Mucosa of rectum (tissue), 2 donors: ENCODE results near the gene IFT43.

ENCODE experiments used
- H3K27ac ChIP-seq, 2 donors: one replicate each; pipeline ENCODE4 v1.7.0; 2013; ENCODE audit warnings: inconsistent platforms in 2 of 2, low read depth in 2 of 2, low read length in 2 of 2
- H3K27me3 ChIP-seq, 2 donors: one replicate each; pipeline ENCODE4 v1.7.0; 2013; ENCODE audit warnings: low read length in 2 of 2; ENCODE audit not compliant: control insufficient read depth in 2 of 2, insufficient read depth in 2 of 2
- H3K36me3 ChIP-seq, 2 donors: one replicate each; pipeline ENCODE4 v1.7.0; 2013; ENCODE audit warnings: low read length in 2 of 2; ENCODE audit not compliant: control insufficient read depth in 2 of 2, insufficient read depth in 2 of 2
- H3K4me1 ChIP-seq, 2 donors: one replicate each; pipeline ENCODE4 v1.7.0; 2013; ENCODE audit warnings: low read length in 2 of 2, mild to moderate bottlenecking in 1 of 2; ENCODE audit not compliant: control insufficient read depth in 2 of 2, insufficient read depth in 2 of 2
- H3K4me3 ChIP-seq, 2 donors: one replicate each; pipeline ENCODE4 v1.7.0; 2013; ENCODE audit warnings: low read length in 2 of 2
- H3K9ac ChIP-seq, 2 donors: one replicate each; pipeline ENCODE4 v1.7.0; 2013; ENCODE audit warnings: low read length in 2 of 2, low read depth in 1 of 2, mild to moderate bottlenecking in 1 of 2
- H3K9me3 ChIP-seq, 2 donors: one replicate each; pipeline ENCODE4 v1.7.0; 2013; ENCODE audit warnings: low read length in 2 of 2; ENCODE audit not compliant: control insufficient read depth in 2 of 2
- donor health status: healthy.
- donor health status: Normal muscosa, but diverticular disease.

IFT43 gene

GRCh38 chr14:76086636-76087035 is 101.1 kb downstream of the IFT43 start:
- H3K27ac ChIP-seq = no peak overlapping the region
- peaks cover 4 to 7% of the 10 kb centered on the region in 2 donors for H3K36me3 ChIP-seq
- no peaks in the 10 kb centered on the region for H3K27me3 ChIP-seq
- H3K4me3 ChIP-seq = no peak overlapping the region
- H3K4me1 ChIP-seq = no peaks in the 10 kb centered on the region
- no peak overlapping the region for H3K9ac ChIP-seq
- H3K9me3 ChIP-seq = no peaks in the 10 kb centered on the region

DNA sequence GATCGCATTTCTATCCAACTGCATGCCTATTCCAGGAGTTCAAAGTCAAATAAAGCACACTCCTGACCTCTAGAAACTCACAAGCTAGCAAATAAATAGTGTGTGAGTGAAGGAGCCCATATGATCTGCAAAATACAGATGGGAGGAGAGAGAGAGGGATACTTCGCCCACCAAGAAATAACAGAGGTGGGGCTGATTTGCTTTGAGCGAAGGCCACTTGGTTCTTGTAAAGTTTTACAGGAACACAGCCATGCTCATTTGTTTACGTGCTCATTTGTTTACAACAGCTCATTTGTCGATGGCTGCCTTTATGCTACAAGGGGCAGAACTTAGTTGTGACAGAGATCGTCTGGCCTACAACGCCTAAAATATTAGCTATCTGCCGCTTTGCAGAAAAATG is 102.8 kb downstream of the IFT43 start:
- no peak overlapping the region for H3K9ac ChIP-seq

DNA sequence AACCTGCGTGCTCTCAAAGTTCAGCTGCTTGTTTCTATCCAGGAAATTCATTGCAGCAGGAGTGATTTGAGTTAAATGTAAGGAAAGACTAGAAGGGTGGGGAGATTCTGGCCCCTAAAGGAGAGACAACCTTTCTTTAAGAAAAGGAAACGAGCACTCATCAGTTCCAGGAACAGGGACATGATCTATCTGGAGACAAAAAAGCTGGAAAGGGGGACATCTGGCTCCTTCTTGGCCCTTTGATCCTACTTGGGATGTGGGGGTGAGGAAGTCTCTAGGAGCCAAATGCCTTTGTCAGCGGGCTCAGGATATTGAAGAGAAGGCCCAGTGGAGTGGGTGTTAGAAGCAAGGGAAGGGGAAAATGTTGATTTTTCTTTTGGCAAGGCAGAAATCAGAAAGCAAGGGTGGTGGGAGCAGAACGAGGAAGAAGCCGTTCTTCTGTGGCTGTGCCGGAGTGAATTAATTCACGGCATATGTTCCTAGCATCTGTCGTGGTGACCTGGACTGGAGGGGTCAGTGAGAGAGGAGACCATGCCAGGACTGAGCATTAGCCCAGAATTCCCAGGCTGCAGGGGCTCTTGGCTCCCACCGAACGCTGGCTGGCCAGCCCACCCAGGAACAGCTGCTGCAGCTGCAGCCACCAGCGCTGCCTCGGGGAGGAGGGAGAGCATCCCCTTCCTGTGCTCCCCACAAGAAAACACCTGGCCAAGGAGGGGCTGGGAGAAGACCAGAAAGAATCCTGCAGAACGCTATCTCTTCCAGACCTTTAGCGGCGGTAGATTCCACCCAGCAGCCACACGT is 103.4 kb downstream of the IFT43 start:
- no peaks in the 10 kb centered on the region for H3K36me3 ChIP-seq
- no peaks in the 10 kb centered on the region for H3K27me3 ChIP-seq
- no peak overlapping the region for H3K9ac ChIP-seq
- H3K4me1 ChIP-seq = no peaks in the 10 kb centered on the region
- no peaks in the 10 kb centered on the region for H3K9me3 ChIP-seq
- H3K27ac ChIP-seq = no peak overlapping the region
- H3K4me3 ChIP-seq = no peak overlapping the region

More for the DNA sequence above, 102.8 kb downstream of the IFT43 start:
- Histone ChIP-seq H3K4me1 (no peaks in the 10 kb centered on the region), H3K27me3 (no peaks in the 10 kb centered on the region), H3K36me3 (peaks cover 0 to under 1% of the 10 kb centered on the region in 2 donors), H3K9me3 (no peaks in the 10 kb centered on the region), H3K27ac (no peak overlapping the region), H3K4me3 (no peak overlapping the region)

- no peaks in the 10 kb centered on the region for H3K27me3 ChIP-seq
- no peaks in the 10 kb centered on the region for H3K36me3 ChIP-seq
- no peaks in the 10 kb centered on the region for H3K9me3 ChIP-seq
- no peaks in the 10 kb centered on the region for H3K4me1 ChIP-seq
- no peak overlapping the region for H3K27ac ChIP-seq
- no peak overlapping the region for H3K9ac ChIP-seq
- no peak overlapping the region for H3K4me3 ChIP-seq
These were observed 104.0 kb downstream of the IFT43 start for GRCh38 chr14:76089575-76089974.

- no peak overlapping the region for H3K27ac ChIP-seq
- no peaks in the 10 kb centered on the region for H3K36me3 ChIP-seq
These were observed 105.2 kb downstream of the IFT43 start for GRCh38 chr14:76090616-76091391.

GRCh38 chr14:76093077-76093476 is 107.5 kb downstream of the IFT43 start:
- no peaks in the 10 kb centered on the region for H3K4me1 ChIP-seq
- H3K4me3 ChIP-seq = no peak overlapping the region
- no peaks in the 10 kb centered on the region for H3K27me3 ChIP-seq
- no peaks in the 10 kb centered on the region for H3K9me3 ChIP-seq
- H3K36me3 ChIP-seq = no peaks in the 10 kb centered on the region
- no peak overlapping the region for H3K27ac ChIP-seq
- H3K9ac ChIP-seq = no peak overlapping the region

More at GRCh38 chr14:76090616-76091391, 105.2 kb downstream of the IFT43 start:
- no peaks in the 10 kb centered on the region for H3K4me1 ChIP-seq
- no peaks in the 10 kb centered on the region for H3K27me3 ChIP-seq
- H3K4me3 ChIP-seq = no peak overlapping the region
- H3K9ac ChIP-seq = no peak overlapping the region
- H3K9me3 ChIP-seq = no peaks in the 10 kb centered on the region

DNA sequence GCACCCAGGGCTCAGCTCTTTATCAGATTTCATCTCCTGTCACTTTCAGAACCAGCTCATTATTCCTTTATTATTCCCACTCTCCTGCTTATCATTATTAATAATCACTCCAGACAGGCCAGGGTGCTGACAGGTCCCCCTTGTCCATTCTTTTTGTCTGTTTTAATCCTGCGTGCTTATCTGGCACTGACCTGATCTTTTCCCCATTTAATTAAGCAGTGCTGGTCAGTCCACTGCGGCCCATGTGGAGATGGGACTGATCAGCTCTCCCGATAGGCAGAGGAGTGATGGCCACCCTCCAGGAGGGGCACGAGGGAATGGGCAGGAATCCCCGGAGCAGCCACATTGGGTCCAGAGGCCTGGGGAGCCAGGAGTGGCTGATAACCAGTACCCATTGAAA is 110.7 kb downstream of the IFT43 start:
- no peak overlapping the region for H3K4me3 ChIP-seq
- H3K27me3 ChIP-seq = no peaks in the 10 kb centered on the region
- no peaks in the 10 kb centered on the region for H3K9me3 ChIP-seq
- H3K36me3 ChIP-seq = no peaks in the 10 kb centered on the region
- H3K9ac ChIP-seq = no peak overlapping the region
- H3K27ac ChIP-seq = no peak overlapping the region
- no peaks in the 10 kb centered on the region for H3K4me1 ChIP-seq

DNA sequence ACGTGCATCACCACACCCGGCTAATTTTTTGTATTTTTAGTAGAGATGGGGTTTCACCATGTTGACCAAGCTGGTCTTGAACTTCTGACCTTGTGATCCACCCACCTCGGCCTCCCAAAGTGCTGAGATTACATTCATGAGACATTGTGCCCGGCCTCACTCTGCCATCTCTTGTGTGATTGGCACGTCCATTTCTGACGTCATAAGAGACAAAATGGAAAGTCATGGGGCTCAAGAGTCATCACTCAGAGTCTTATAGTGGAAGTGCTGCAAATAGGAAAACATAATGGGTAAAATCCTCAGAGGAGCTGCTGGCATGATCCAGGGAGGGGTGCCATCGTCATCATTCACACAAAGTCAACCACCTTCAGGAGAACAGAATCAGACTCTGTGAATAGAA is 112.0 kb downstream of the IFT43 start:
- Histone ChIP-seq H3K4me1 (no peaks in the 10 kb centered on the region), H3K36me3 (no peaks in the 10 kb centered on the region), H3K27ac (no peak overlapping the region), H3K9me3 (no peaks in the 10 kb centered on the region), H3K4me3 (no peak overlapping the region), H3K27me3 (no peaks in the 10 kb centered on the region), H3K9ac (no peak overlapping the region)

GRCh38 chr14:76098047-76098446 is 112.5 kb downstream of the IFT43 start:
- no peaks in the 10 kb centered on the region for H3K9me3 ChIP-seq
- H3K36me3 ChIP-seq = no peaks in the 10 kb centered on the region
- no peaks in the 10 kb centered on the region for H3K4me1 ChIP-seq
- no peaks in the 10 kb centered on the region for H3K27me3 ChIP-seq
- no peak overlapping the region for H3K27ac ChIP-seq
- no peak overlapping the region for H3K9ac ChIP-seq
- no peak overlapping the region for H3K4me3 ChIP-seq

- H3K27ac ChIP-seq = peak overlapping the region in 1 of 2 donors; percentile 38
- no peaks in the 10 kb centered on the region for H3K36me3 ChIP-seq
- H3K27me3 ChIP-seq = no peaks in the 10 kb centered on the region
- no peak overlapping the region for H3K9ac ChIP-seq
- H3K4me3 ChIP-seq = no peak overlapping the region
- H3K9me3 ChIP-seq = no peaks in the 10 kb centered on the region
- no peaks in the 10 kb centered on the region for H3K4me1 ChIP-seq
These were observed 113.5 kb downstream of the IFT43 start for GRCh38 chr14:76098916-76099675.
